GM21737 (cell line): Measurements from ENCODE around the gene YKT6.

Experiments
- ATAC-seq: cut with Tn5 transposase; IDR thresholded peaks from one replicate; pipeline ENCODE4 v1.9.1; 2021; ENCODE audit warnings: mild to moderate bottlenecking, moderate library complexity; ENCODE audit not compliant: unreplicated experiment

YKT6 gene

DNA sequence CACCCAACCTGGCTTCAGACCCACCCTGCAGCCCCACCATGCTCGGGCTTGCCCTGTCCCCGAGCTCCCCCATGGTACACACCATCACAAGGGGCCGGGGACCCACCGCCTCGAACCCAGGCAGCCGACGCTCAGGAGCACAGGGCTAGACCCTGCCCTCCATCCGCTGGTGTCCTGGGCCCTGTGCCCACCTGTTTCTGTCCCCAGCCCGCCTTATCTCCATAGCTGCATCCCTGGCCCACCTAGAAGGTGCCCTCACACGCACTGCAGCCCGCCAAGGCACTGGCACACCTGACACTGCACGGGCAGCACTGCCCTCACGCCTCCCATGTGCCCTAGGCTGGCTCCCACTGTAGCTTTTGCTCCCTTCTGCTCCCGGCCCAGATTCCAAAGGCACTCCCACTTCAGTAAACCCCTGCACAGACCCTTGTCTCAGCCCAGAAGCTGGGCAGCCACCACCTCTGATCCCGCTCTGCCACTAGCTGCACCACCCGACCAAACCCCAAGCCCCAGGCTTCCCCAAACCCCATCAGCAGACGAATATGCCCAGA, 17.1 kb downstream of the YKT6 start:
- no peak for ATAC-seq

DNA sequence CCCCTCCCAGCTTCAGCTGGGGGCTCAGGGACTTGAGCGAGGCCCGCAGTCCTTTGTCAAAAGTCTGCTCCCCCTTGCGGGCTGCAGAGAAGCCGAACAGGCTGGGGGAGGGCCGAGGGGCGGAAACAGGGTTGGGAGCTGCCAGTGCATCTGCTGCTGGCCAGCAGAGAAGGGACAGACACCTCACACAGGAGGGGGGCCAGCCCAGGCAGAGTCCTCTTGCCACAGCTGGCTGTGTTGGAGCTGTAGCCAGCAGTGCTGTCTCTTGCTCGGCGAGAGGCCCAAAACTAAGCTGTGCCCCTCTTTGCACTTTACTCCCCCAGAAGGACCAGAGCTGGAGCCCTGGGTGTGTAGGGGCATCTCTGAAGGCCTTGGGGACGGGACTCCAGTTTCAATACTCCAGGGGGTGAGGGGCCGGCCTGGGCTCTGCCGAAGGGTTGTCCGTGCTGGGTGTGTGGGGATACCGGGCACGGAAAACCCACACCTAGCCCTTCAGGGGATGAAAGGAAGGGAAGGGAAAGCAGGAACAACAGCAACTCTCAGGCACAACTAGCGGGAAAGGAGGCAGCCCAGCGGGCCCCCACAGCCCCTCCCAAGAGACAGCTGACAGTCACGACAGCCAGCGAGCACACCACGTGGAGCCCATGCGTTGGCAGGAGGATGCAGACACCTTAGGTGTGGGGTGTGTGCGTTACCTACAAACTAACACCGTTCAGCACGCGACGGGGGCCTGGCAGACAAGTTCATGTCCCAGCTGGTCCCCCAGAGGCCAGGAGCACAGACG, 17.8 kb downstream of the YKT6 start:
- ATAC-seq: no peak

DNA sequence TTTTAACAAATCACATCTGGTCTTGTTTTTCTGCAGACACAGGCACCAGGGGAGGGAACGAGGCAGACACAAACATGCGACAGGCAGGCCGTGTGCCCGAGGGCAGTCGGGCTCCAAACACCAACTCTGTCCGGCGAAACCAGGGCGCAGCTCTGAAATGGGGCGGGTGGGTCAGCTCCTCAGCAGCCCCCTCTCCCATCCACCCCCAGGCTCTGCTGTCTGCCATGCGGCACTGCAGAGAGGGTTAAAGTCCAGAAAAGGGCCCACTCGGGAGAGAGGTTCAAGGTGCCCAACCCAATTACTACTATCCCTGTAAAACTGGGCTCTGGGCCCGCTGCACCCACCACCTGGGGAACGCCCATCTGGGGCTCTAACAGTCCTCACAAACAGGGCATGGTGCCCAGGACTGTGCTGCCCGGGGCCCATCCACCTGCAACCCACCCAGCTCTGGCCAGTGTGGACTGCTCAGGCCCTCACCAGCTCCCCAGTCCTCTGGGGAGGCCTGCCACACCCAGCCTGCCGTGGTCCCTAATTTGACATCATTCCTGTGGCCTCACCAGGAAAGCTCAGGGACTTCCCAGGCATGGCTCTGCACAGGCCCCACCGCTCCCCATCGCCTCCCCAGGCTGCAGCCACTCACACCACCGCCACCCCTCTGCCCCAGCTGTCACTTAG, 18.7 kb downstream of the YKT6 start:
- ATAC-seq: no peak

DNA sequence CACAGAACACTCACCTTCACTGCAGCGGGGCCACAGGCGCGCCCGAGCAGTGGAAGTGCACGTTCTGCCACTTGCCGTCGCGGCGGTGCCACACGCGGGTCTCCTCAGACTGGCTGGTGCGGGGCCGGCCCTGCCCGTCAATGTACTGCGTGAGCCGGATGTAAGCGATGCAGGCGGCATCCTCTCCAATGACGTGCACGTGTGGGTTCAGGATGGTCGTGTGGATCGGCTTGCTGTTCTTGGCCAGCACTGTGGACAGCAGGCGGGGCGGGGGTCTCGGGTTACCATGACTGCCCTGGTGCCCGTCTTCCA, 19.2 kb downstream of the YKT6 start:
- ATAC-seq: no peak

DNA sequence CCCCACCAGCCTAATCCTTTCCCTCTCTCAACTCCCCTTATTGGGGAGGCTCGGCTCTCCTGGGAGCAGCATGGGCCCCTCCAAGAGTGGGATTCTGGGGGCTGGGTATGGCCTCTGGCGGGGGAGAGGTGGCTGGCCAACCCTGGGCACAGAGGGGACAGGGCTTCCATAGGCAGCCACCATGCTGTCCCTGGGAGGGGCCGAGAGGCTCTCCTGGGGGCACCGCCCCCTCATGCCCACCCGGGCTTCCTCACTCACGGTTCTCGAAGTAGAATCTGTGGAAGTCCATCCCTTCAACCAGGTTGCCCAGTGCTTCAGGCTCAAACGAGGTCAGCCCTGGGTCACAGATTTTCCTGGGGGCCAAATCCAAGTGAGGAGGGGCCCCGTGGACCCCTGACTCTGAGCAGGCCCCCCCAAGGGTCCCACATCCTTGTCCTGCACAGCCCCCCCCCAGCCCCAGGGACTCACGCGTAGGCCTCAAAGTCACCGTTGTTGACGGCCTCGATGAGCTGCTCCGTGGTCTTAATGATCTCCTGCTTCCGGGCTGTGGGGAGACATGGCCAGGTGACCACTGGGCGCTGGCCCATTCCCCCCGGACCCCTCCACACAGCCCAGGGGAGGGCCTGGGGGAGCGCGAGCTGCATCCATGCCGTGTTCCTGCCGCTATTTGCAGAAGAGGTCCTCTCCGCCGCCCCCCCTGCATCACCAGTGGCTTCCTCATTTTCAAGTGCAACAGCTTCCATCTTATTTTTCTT, 19.8 kb downstream of the YKT6 start:
- ATAC-seq: no peak

DNA sequence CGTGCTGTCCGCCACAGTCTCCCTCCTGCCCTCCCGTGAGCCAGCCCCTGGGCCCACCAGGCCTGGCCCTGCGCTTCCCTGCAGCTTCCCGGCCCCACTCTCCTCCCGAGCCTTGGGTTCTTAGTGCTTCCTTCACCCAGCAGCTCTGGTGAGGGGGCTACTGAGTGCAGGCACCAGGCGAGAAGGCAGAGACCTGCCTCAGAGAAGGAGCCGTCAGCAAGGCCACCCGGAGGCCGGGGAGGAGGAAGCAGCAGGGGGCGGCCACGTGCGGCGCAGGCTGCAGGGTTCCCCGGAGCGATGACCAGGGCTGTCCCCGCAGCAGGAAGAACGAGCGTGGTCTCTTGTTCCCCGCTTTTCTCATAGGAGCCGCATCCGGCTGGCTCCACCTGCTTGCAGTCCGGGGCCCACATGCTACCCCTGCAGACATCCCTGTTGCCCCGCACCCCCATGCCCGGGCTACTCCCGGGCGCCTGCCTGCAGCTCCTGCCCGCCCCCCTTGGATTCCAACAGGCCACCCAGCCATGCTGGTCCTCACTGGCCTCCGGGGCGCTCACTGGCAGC, 20.5 kb downstream of the YKT6 start:
- no peak for ATAC-seq

DNA sequence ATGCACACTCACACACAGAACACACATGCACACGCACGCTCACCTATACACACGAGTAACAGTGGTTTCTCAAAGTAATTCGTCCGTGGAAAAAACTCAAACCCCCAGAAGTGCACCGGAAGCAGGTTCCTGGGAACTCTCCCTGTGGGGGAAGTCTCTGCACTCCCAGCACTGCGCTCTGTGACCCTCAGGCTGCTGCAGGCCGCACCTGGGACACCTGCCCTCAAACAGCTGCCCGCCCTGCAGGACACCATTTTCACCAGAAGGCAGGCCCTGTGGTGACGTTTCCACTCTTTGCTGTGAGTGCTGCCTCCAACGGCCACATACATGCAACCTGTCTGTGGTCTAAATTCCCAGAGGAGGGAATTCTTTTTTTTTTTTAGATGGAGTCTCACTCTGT, 21.3 kb downstream of the YKT6 start:
- no peak for ATAC-seq

DNA sequence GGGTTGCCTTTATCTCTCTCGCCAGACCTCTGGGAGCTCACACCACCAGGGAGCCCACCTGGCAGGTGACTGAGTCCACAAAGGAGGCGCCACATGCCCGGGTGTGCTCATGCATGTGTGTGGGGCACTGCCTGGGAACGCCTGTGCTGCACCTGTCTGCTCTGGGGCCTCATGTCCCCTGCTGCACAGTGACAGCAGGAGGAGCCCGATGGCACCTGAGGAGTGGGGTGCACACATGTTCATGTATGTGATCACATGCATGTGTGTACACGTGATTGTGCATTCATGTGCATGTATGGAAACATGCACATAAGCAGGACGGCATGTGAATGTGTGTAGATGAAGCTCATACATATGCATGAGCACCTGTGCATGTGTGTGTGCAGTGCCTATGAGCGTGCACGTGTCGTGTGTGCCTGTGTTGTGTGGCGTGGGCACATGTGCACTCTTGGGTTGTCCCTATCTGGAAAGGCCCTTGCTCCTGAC, 22.0 kb downstream of the YKT6 start:
- ATAC-seq: no peak

DNA sequence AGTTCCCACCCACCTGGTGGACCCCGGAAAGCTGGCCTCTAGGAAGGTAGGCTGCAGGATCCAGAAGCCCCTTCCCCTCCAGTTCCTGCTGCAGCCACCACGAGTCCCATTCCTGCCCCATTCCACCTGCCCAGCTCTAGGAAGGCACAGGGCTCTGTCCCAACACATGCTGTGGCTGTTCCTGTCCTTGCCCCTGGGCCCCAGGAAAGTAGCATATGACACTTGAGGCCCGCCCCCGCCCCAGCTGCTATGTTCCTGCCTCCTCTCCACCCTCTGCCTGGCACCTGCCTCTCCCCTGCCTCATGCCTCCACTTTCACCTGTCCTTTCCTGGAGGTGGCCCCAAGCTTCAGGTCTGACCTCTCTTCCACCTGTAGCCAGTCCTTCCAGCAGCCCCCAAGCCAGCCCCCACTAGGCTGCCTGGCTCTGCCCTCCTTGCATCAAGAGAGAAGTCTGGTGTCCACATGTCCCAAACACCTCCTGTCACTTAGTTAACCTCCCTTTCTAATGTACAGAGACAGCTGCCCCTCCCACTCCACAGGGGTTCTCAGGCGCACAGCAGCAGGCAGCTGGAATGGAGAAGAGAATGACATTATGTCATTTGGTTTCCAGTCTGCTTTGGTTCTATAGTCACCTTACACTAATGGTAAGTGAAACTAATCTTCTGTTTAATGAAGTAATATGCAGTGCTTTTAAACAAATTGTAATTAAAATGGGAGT, 22.7 kb downstream of the YKT6 start:
- no peak for ATAC-seq

DNA sequence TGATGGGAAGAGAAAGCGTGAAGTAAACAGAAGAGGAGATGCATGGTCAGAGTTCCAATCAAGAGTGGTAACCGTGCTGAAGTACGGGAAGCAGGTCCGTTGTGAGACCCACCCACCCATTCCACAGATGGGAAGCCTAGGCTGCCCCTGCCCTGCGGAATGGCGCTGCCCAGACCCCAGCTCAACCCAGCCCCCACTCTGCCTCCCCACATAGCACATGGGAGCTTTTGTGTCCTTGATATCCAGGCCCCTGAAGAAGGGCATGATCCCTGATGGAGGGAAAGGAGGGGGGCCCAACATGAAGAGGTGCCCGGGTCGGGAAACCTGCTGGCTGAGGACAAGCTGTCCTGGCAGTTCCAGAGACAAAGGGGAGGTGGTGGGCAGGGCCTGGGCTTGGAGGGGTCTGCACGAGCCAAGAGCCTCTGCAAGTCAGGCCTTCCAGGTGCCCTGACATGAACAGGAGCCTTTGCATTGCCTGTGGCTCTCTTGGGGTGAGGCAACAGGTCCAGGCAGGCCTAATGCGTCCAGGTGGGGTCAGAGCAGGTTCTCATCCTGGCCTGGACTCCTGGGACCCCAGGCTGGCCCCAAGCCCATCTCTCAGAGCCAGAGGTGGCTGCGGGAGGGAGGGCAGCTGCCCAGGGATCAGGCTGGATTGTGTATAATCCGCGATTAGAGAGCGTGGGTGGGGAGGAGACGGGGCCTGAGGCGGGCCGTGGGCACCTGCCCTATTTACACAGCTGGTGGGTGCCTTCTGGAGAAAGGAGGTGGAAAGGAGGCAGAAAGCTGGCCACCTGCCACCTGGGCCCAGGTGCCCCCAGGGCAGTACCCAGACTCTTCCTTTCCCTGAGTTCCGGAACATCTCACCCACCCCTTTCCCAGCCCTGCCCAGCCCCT, 23.5 kb downstream of the YKT6 start:
- ATAC-seq: no peak

DNA sequence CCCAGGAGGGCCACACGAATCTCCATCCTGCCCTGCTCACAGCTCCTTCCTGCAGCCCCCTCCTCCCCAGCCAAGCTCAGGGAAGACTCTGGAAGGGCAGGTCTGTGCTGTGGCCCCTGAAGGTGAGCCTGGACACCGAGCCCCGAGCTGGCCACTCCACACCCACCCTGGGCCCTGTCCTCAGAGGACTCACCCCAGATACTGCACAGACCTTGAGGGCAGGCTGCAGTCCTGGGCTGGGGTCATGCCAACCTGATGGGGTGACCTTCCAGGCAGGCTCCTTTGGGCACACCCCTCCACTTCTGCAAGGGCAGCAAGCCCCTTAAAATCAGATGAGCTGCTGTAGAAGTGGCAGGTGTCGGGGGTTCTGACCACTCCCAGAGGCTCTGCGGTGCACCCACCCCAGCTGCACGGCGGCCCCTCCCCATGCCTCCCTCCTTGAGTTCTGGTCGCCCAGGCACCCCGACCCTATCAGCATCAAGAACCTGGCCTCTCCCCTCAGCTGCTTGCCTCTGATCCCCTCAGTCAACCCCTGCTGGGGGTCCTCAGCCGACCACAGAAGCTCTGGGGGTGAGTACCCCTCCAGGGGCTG, 24.3 kb downstream of the YKT6 start:
- no peak for ATAC-seq

DNA sequence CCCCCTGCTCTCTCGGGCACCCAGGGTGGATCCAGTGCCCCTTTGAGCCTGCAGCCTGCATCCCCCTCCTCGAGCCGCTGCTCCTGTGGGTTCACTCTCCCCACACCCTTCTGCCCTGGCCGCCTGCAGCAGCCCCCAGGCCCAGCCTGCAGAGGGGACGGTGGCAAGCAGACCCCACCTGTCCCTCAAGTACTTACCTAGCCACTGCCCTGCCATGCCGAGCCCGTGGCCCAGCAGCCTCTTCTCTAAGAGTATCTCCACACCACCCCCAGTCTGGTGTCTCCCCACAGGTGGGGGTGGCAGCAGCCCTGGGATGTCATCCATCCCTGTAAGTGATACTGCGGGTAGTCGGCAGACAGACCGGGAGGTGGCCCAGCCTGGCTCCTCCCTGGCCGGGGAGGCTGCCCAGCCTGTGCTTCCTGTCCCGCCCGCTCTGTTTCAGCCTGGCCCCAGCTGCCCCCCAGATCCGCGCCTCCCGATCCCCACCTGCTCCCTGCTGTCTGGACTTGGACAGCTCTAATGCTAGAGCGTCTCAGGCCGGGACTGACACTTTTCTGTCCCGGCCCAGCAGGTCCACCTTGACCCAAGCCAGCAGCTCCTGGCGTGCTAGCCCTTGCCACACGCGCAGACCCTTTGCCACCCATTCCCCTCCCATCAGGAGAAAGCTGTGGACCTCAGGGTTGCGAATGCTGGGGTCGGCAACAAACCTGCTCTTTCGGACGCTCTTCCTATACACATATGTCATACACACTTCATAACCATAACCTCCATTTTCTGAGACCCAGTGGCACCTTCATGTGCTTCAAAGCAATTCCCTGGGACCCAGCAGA, 25.0 kb downstream of the YKT6 start:
- no peak for ATAC-seq

DNA sequence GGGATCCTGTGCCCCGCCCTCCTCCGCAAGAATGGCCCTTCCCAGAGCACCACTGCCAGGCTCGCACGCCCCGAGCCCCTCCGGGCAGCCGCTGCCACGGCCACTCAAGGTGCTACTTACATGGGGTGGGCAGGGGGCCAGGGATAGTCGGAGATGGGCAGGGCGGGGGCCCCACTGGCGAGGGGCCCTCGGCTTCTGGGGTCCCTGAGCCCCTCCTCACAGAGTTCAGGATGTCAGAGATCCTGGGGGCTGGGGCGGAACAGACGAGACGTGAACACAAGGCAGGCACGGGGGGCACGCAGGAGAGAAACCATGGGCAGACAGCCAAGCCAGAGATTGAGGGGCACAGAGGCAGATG, 25.6 kb downstream of the YKT6 start:
- no peak for ATAC-seq

DNA sequence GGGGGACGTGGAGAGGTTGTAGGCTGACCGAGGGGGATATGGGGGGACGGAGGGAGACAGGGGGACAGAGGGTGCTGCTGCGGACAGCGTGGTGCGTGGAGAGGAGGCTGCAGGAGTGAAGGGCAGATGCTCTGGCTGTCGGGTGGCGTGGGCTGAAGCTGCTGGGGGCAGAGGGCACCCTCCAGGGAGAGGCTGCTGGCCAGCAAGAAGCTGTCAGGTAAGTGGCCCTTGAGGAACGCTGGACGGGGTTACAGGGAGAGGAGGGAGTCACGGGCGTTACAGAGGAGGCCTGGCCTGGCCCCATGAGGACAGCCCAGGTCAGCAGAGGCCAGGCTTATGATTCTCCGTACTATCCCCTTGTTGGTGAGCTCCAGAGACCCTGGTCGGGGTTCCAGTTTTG, 27.1 kb downstream of the YKT6 start:
- no peak for ATAC-seq

DNA sequence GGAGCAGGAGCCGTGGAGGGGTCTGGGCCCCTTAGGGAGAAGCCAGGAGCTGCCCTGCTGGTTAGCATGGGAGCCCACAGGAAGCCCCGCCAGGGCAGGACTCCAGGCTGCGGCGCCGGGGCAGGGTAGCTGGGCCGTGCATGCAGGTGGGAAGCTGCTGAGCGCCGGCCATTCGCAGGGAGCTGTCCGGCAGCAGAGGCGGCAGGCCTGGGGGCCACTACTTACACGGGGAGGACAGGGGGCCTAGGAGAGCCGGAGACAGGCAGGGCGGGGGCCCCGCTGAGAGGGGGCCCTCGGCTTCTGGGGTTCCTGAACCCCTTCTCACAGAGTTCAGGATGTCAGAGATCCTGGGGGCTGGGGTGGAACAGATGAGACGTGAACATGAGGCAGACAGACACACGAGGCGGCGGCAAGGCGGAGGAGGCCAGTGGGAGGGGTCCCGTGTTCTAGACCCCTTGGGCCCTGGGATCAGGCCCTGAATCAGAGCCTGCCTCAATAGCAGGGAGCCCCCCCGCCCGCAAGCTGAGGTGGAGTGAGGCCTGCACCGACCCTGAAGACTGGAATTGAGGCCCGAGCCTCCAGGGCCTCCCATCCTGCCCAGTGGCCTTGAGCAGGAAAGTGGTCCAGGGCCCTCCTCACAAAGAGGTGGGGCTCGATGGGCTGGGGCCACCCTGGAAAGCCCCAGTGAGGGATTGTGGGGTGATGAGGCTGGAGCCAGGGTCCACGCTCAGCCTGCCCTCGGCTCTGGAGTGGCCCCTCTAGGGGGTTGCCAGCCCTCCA, 28.0 kb downstream of the YKT6 start:
- no peak for ATAC-seq

DNA sequence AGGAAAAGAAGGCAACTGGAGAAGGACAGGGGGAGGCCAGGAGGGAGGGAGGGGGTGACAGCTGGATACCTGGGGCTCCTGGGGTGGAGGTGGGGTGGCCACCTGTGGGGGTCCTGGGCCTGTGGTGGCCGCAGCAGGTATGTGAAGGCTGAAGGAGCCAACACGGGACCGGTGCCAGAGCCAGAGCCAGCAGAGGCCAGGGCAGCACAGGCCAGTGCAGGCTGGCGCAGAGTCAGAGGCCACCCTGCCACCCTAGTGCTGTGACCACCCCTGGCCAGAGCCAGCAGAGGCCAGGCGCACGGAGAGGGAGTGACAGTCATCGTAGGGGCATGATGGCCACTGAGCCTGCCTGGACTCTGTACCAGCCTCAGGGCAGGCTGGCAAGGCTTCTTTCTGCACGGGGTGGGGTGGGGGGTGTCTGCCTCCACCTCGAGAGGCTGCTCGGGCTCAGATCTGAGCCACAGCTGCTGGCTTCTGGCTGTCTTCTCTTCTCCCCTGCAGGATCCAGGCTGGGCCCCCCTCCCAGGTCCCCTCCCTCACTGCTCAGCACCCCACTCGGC, 28.8 kb downstream of the YKT6 start:
- no peak for ATAC-seq

DNA sequence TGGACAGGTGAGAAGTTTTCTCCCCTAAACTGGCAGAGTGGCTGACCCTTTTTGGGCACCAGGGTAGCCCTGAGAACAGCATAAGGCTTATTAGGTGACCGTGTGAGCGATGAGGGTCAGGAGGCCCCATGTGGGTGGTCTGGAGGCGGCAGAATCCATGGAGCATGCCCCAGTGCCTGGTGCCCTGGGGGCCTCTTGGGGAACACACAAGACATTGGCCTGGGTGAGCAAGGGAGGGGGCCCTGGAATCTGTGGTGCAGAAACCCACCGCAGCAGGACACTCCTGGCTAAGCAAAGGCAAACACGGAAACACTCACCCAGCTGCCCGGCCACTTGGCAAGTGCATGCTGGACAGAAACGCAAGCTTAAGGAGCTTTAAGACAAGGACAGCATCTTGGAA, 29.5 kb downstream of the YKT6 start:
- ATAC-seq: no peak
